ENCODE data around the gene CABYR. TPM values are rescaled to one million over a fixed set of nuclear protein-coding genes. Genes with fewer than 3 reads are reported as not detected.

Gene CABYR
- total and polyA plus RNA-seq, 2 of the 8 experiments (the other 6 are each of a cell fraction or from before 2014, with no cell fraction given) = 14.5 to 18.8 TPM

DNA sequence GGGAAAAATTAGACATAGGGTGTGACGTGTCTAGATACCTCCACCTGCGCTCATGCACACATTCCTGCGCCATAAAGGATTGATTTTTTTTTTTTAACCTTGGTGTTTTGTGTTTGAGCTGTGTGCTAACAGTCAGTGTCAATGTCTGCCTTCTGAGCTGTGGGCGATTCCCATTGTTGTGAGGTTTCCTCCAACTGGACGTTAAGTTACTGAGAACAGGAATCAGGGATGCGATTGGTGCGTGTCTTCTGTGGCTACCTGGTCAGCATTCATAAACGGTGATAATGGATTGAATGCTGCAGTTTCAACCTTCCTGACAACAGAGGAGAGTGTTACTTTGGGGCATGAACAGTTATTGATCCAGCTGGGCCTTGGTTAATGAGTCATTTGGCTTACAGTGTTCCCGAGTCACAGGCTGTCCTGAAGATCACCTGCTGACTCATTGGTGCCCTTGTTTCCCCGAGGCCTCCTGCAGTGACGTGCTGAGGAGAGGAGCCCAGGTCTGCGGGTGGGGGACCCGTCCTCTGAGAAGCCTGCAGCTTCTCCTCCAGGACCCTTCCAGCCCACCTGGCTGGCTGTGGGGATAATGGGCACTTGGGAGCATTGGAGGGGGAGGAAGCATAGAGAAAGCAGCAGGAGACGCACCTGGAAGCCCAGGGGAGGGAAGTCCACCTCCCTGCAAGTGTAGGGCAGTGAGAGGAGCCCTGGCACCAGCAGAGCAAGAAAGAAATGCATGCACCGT lies 25.8 kb upstream of the CABYR start (continued):
- TF ChIP-seq, protein P1, sequence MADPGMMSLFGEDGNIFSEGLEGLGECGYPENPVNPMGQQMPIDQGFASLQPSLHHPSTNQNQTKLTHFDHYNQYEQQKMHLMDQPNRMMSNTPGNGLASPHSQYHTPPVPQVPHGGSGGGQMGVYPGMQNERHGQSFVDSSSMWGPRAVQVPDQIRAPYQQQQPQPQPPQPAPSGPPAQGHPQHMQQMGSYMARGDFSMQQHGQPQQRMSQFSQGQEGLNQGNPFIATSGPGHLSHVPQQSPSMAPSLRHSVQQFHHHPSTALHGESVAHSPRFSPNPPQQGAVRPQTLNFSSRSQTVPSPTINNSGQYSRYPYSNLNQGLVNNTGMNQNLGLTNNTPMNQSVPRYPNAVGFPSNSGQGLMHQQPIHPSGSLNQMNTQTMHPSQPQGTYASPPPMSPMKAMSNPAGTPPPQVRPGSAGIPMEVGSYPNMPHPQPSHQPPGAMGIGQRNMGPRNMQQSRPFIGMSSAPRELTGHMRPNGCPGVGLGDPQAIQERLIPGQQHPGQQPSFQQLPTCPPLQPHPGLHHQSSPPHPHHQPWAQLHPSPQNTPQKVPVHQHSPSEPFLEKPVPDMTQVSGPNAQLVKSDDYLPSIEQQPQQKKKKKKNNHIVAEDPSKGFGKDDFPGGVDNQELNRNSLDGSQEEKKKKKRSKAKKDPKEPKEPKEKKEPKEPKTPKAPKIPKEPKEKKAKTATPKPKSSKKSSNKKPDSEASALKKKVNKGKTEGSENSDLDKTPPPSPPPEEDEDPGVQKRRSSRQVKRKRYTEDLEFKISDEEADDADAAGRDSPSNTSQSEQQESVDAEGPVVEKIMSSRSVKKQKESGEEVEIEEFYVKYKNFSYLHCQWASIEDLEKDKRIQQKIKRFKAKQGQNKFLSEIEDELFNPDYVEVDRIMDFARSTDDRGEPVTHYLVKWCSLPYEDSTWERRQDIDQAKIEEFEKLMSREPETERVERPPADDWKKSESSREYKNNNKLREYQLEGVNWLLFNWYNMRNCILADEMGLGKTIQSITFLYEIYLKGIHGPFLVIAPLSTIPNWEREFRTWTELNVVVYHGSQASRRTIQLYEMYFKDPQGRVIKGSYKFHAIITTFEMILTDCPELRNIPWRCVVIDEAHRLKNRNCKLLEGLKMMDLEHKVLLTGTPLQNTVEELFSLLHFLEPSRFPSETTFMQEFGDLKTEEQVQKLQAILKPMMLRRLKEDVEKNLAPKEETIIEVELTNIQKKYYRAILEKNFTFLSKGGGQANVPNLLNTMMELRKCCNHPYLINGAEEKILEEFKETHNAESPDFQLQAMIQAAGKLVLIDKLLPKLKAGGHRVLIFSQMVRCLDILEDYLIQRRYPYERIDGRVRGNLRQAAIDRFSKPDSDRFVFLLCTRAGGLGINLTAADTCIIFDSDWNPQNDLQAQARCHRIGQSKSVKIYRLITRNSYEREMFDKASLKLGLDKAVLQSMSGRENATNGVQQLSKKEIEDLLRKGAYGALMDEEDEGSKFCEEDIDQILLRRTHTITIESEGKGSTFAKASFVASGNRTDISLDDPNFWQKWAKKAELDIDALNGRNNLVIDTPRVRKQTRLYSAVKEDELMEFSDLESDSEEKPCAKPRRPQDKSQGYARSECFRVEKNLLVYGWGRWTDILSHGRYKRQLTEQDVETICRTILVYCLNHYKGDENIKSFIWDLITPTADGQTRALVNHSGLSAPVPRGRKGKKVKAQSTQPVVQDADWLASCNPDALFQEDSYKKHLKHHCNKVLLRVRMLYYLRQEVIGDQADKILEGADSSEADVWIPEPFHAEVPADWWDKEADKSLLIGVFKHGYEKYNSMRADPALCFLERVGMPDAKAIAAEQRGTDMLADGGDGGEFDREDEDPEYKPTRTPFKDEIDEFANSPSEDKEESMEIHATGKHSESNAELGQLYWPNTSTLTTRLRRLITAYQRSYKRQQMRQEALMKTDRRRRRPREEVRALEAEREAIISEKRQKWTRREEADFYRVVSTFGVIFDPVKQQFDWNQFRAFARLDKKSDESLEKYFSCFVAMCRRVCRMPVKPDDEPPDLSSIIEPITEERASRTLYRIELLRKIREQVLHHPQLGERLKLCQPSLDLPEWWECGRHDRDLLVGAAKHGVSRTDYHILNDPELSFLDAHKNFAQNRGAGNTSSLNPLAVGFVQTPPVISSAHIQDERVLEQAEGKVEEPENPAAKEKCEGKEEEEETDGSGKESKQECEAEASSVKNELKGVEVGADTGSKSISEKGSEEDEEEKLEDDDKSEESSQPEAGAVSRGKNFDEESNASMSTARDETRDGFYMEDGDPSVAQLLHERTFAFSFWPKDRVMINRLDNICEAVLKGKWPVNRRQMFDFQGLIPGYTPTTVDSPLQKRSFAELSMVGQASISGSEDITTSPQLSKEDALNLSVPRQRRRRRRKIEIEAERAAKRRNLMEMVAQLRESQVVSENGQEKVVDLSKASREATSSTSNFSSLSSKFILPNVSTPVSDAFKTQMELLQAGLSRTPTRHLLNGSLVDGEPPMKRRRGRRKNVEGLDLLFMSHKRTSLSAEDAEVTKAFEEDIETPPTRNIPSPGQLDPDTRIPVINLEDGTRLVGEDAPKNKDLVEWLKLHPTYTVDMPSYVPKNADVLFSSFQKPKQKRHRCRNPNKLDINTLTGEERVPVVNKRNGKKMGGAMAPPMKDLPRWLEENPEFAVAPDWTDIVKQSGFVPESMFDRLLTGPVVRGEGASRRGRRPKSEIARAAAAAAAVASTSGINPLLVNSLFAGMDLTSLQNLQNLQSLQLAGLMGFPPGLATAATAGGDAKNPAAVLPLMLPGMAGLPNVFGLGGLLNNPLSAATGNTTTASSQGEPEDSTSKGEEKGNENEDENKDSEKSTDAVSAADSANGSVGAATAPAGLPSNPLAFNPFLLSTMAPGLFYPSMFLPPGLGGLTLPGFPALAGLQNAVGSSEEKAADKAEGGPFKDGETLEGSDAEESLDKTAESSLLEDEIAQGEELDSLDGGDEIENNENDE (IDR thresholded peaks at IDR 0.05; ENCODE audit: insufficient replicate concordance, low read length) = no peak
- TF ChIP-seq RFX5 (IDR thresholded peaks at IDR 0.05; ENCODE audit: borderline replicate concordance, low read depth, low read length) = no peak
- no peak for TF ChIP-seq RNF2 (IDR thresholded peaks at IDR 0.05; ENCODE audit: borderline replicate concordance, low read depth, low read length, missing control alignments, poor library complexity, severe bottlenecking)
- TF ChIP-seq JUND (IDR thresholded peaks at IDR 0.05; ENCODE audit: low read length) = no peak

All from H1 (cell line).